Activated CD4-positive, alpha-beta T cell treated with anti-CD3 and anti-CD28 coated beads, Interleukin-2, amount 10 ng/mL, durations not matched to agents 7 days and 5 days (primary cell): Measurements from ENCODE around the gene SLC12A6. TPM values are rescaled to one million over a fixed set of nuclear protein-coding genes. Genes with fewer than 3 reads are reported as not detected.

Experiments used
- CTCF ChIA-PET: fragments of 350-600 bp; sonication (Branson Sonifier 250); formaldehyde crosslinking; loops from one replicate; lab custom pipeline; 2021; ENCODE audit warnings: antibody characterized with exemption; lab: Charles Lee
- POLR2A ChIA-PET: fragments of 350-600 bp; sonication (Branson Sonifier 250); formaldehyde crosslinking; loops from one replicate; lab custom pipeline; 2021; ENCODE audit warnings: antibody characterized with exemption; lab: Charles Lee
- DNase-seq: peaks from one replicate; pipeline ENCODE4 v3.0.0-alpha.2; 2020
- H3K27ac Mint-ChIP-seq: one replicate; pipeline ENCODE4 v1.8.0; 2021; ENCODE audit warnings: mild to moderate bottlenecking, moderate library complexity, mixed read lengths
- H3K27me3 Mint-ChIP-seq: one replicate; pipeline ENCODE4 v1.8.0; 2021; ENCODE audit warnings: mixed read lengths
- H3K36me3 Mint-ChIP-seq: one replicate; pipeline ENCODE4 v1.8.0; 2021; ENCODE audit warnings: low read depth, mixed read lengths
- H3K4me1 Mint-ChIP-seq: one replicate; pipeline ENCODE4 v1.8.0; 2021; ENCODE audit warnings: mixed read lengths
- H3K4me3 Mint-ChIP-seq: one replicate; pipeline ENCODE4 v1.8.0; 2021; ENCODE audit warnings: mild to moderate bottlenecking, moderate library complexity, mixed read lengths
- H3K9me3 Mint-ChIP-seq: one replicate; pipeline ENCODE4 v1.8.0; 2021; ENCODE audit warnings: mixed read lengths
- total RNA-seq, 2 experiments: library from RNA; stranded (reverse); gene quantifications; one replicate each; pipeline ENCODE4 v1.2.3, GENCODE V29; 2021

The SLC12A6 gene
- total RNA-seq, 2 experiments from 2014 or later: 32.7 to 36.7 TPM

DNA sequence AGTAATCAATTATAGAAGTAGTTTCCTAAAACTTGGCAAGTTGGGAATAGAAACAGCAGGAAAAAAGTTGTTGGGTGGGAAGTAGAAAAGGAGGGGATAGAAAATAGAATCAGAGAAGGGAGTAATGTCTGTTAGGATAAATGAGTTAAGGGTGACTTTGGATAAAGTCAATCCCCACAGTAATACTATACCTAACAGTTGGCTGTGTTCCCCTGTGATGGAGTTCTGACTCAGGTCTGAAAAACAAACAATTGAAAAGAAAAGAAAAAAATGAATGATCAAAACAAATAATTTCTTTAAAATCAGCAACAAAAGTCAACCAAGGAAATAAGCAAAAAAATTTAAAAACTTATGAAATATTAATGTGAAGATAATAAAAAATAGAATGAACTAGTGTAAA lies 62.4 kb downstream of the SLC12A6 start:
- H3K27ac Mint-ChIP-seq: no peak overlapping the region
- POLR2A ChIA-PET: no interaction called here

GRCh38 chr15:34271493-34271892 lies 66.1 kb downstream of the SLC12A6 start:
- Mint-ChIP-seq H3K4me1 (no peaks in the 10 kb centered on the region), H3K27ac (no peak overlapping the region), H3K36me3 (peaks cover 18% of the 10 kb centered on the region), H3K27me3 (no peaks in the 10 kb centered on the region), H3K9me3 (peaks cover 2% of the 10 kb centered on the region), H3K4me3 (no peak overlapping the region)
- ChIA-PET CTCF (no interaction called here), POLR2A (no interaction called here)
- no peak for DNase-seq

More for the DNA sequence above, 62.4 kb downstream of the SLC12A6 start:
- H3K4me1 Mint-ChIP-seq: no peaks in the 10 kb centered on the region
- no peak for DNase-seq
- CTCF ChIA-PET: interaction anchor here (1.3 kb wide), 1 partner anchor 9 kb away, joined by 3 read pairs; no protein-coding TSS in a partner anchor
- H3K27me3 Mint-ChIP-seq: no peaks in the 10 kb centered on the region
- no peak overlapping the region for H3K4me3 Mint-ChIP-seq
- H3K9me3 Mint-ChIP-seq: peaks cover 2% of the 10 kb centered on the region
- peaks cover 18% of the 10 kb centered on the region for H3K36me3 Mint-ChIP-seq

DNA sequence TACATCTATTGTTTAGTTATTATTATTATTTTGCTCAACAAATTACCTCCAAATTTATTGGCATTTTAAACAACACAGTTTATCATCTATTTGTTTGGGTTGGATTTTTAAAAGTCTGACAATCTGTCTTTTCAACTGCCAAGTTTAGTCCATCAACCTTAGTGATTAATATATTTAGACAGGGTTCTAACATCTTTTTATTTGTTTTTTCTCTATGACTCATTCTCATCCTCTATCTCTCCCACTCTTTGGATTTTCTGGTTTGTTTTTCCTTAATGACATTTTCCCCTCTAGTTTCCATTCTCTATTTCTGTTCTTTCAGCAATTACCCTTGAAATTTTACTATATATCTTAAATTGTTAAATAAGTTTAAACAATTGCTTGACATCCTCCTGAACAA lies 70.8 kb downstream of the SLC12A6 start:
- peaks cover 2% of the 10 kb centered on the region for H3K9me3 Mint-ChIP-seq
- H3K27ac Mint-ChIP-seq: no peak overlapping the region
- DNase-seq: no peak
- H3K4me1 Mint-ChIP-seq: no peaks in the 10 kb centered on the region
- CTCF ChIA-PET: no interaction called here
- H3K27me3 Mint-ChIP-seq: no peaks in the 10 kb centered on the region
- POLR2A ChIA-PET: no interaction called here
- no peak overlapping the region for H3K4me3 Mint-ChIP-seq
- H3K36me3 Mint-ChIP-seq: peaks cover 8% of the 10 kb centered on the region

- ChIA-PET CTCF (interaction anchor here (0.5 to 0.8 kb wide), 2 partner anchors 13 to 317 kb away, joined by 3 read pairs; no protein-coding TSS in a partner anchor), POLR2A (no interaction called here)
These were observed 73.5 kb downstream of the SLC12A6 start for GRCh38 chr15:34264076-34264475.

DNA sequence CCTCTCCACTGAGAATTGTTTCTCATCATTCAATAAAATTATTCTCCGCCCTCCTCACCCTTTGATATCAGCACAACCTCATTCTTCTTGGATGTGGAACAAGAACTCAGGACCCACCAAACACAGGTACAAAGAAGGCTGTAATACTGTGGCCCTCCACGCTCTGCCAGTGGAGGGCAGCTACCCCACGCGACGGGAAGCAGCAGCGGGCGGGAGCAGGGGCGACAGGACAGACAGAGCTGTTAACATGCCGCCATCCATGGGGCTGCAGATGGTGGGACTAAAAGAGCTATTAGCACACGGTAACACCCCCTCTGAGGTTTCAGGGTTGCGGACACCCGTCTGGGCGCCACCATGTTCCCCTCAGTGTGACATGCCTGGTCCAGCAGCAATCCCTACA lies 75.2 kb downstream of the SLC12A6 start:
- POLR2A ChIA-PET: no interaction called here
- Mint-ChIP-seq H3K4me3 (no peak overlapping the region), H3K4me1 (no peaks in the 10 kb centered on the region), H3K27ac (no peak overlapping the region), H3K36me3 (peaks cover 12% of the 10 kb centered on the region), H3K9me3 (no peaks in the 10 kb centered on the region), H3K27me3 (no peaks in the 10 kb centered on the region)
- DNase-seq: no peak
- CTCF ChIA-PET: interaction anchor here (1.1 to 1.5 kb wide), 2 partner anchors 21 to 53 kb away, joined by 3 to 4 read pairs; partner anchors contain the start of gene KATNBL1

More at GRCh38 chr15:34264076-34264475, 73.5 kb downstream of the SLC12A6 start:
- H3K36me3 Mint-ChIP-seq: no peaks in the 10 kb centered on the region
- no peak for DNase-seq
- no peaks in the 10 kb centered on the region for H3K4me1 Mint-ChIP-seq
- H3K27ac Mint-ChIP-seq: peak overlapping the region; percentile 28
- H3K27me3 Mint-ChIP-seq: no peaks in the 10 kb centered on the region
- H3K4me3 Mint-ChIP-seq: no peak overlapping the region
- no peaks in the 10 kb centered on the region for H3K9me3 Mint-ChIP-seq

DNA sequence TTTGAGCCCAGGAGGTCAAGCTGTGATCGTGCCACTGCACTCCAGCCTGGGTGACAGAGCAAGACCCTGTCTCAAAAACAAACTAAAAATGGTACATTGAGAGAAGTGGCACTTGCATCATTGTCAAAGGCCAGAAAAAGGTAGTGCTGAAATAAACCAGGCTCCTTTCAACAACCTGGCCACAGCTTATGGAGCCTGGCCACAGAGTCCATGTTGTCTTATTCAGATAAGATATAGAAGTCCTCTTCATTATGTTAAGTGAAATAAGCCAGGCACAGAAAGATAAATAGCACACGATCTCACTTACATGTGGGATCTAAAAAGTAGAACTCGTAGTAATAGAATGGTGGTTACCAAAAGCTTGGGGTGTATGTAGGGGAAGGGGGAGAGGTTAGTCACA lies 78.0 kb downstream of the SLC12A6 start:
- Mint-ChIP-seq H3K4me3 (no peak overlapping the region), H3K9me3 (no peaks in the 10 kb centered on the region), H3K4me1 (no peaks in the 10 kb centered on the region), H3K27ac (no peak overlapping the region), H3K27me3 (no peaks in the 10 kb centered on the region), H3K36me3 (peaks cover 17% of the 10 kb centered on the region)
- ChIA-PET POLR2A (no interaction called here), CTCF (interaction anchor here (1.3 kb wide), 1 partner anchor 8 kb away, joined by 3 read pairs; no protein-coding TSS in a partner anchor)
- no peak for DNase-seq

DNA sequence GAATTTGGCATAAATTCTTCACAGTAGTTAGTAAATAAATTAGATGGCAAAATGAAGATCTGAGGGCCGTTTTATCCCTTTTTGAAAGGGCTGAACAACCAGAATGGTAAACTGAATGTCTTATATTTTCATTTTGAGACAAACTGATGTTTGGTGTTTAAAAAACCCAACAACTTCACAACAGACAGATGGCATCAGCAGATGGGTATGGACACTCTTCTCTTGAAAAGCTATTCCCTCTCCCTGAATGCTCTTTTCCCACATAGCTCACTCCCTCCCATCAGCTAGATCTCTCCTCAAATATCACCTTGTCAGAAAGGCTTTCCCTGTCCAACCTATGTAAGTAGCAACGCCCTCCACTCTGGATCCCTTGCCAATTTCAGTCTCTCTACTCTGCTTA lies 79.4 kb downstream of the SLC12A6 start:
- Mint-ChIP-seq H3K9me3 (no peaks in the 10 kb centered on the region), H3K36me3 (peaks cover 27% of the 10 kb centered on the region), H3K27ac (no peak overlapping the region), H3K4me3 (no peak overlapping the region), H3K4me1 (no peaks in the 10 kb centered on the region), H3K27me3 (no peaks in the 10 kb centered on the region)
- CTCF ChIA-PET: interaction anchor here (1.2 kb wide), 1 partner anchor 8 kb away, joined by 4 read pairs; no protein-coding TSS in a partner anchor
- DNase-seq: no peak
- POLR2A ChIA-PET: interaction anchor here (0.5 kb wide), 1 partner anchor 27 kb away, joined by 3 read pairs; no protein-coding TSS in a partner anchor

DNA sequence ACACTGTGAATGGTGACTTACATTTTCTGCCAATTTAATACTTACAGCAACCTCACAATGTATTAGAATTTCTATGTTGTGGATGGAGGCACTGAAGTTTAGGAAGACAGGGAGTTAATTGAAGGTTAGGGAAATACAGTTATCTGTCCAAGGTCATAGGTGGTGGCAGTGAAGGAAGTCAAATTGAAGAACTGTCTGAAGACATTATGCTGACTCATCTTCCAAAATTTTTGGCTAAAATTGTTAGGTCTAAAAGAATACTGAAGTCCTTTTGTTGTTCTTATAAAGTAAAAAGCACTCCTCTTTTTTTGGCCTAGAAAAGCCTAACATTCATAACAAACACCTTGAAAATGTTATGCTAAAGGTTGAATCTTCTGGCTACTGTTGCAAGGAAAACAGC lies 85.0 kb downstream of the SLC12A6 start:
- CTCF ChIA-PET: no interaction called here
- Mint-ChIP-seq H3K27me3 (no peaks in the 10 kb centered on the region), H3K4me3 (no peak overlapping the region), H3K27ac (no peak overlapping the region), H3K9me3 (no peaks in the 10 kb centered on the region), H3K36me3 (peaks cover 43% of the 10 kb centered on the region), H3K4me1 (no peaks in the 10 kb centered on the region)
- no peak for DNase-seq
- POLR2A ChIA-PET: no interaction called here

- Mint-ChIP-seq H3K27me3 (no peaks in the 10 kb centered on the region), H3K4me3 (no peak overlapping the region), H3K9me3 (no peaks in the 10 kb centered on the region), H3K27ac (no peak overlapping the region), H3K36me3 (peaks cover 41% of the 10 kb centered on the region), H3K4me1 (no peaks in the 10 kb centered on the region)
- DNase-seq: no peak
- ChIA-PET CTCF (interaction anchor here (0.7 kb wide), 1 partner anchor 71 kb away, joined by 3 read pairs; no protein-coding TSS in a partner anchor), POLR2A (no interaction called here)
These were observed 89.4 kb downstream of the SLC12A6 start for GRCh38 chr15:34248190-34248589.

GRCh38 chr15:34246276-34246976 lies 91.2 kb downstream of the SLC12A6 start:
- no peak overlapping the region for H3K4me3 Mint-ChIP-seq
- ChIA-PET CTCF (interaction anchor here (0.8 to 1.1 kb wide), 2 partner anchors 112 to 121 kb away, joined by 3 to 4 read pairs; partner anchors contain the start of gene LPCAT4), POLR2A (no interaction called here)
- peaks cover 2% of the 10 kb centered on the region for H3K4me1 Mint-ChIP-seq
- peaks cover 32% of the 10 kb centered on the region for H3K36me3 Mint-ChIP-seq
- H3K27me3 Mint-ChIP-seq: no peaks in the 10 kb centered on the region
- H3K27ac Mint-ChIP-seq: no peak overlapping the region
- no peak for DNase-seq
- H3K9me3 Mint-ChIP-seq: no peaks in the 10 kb centered on the region

DNA sequence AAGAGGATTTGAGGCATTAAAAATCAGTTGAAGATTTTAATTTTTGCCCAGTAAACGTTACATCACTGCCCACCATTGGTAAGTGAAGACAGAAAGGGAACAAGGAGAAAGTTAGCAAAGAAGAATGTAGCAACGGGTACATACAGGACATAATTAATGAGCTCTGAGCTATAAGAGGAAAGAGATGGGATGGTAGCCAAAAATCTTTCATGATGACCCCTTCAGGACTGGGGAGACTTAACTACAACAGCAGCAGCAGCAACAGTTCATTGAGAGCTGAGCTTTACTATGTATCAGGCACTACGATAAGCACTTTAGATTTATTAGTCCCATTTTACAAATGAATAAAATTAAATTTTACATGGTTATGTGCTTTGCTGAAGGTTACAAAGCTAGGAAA lies 94.4 kb downstream of the SLC12A6 start:
- Mint-ChIP-seq H3K27ac (no peak overlapping the region), H3K4me1 (peaks cover 25% of the 10 kb centered on the region), H3K4me3 (no peak overlapping the region), H3K27me3 (no peaks in the 10 kb centered on the region), H3K36me3 (peaks cover 24% of the 10 kb centered on the region), H3K9me3 (no peaks in the 10 kb centered on the region)
- ChIA-PET POLR2A (no interaction called here), CTCF (interaction anchor here (0.9 kb wide), 1 partner anchor 87 kb away, joined by 3 read pairs; no protein-coding TSS in a partner anchor)
- DNase-seq: no peak

DNA sequence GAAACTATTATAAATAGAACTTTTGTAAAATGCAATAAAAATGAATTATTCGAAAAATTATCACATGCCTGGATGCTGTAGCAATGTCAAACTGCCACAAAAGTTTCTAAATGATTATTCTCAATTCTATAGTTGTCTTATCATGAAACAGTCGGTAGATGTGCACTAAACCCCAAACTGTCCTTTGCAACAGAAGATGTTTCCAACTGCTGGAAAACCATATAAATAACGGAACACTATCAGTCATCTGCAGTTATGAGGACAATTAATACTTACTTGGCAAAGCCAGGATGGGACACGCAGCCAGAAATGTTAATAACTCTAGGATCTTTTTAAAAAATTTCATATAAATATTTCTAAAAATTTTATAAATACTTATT lies 95.3 kb downstream of the SLC12A6 start:
- Mint-ChIP-seq H3K9me3 (no peaks in the 10 kb centered on the region), H3K27me3 (no peaks in the 10 kb centered on the region), H3K4me1 (peaks cover 25% of the 10 kb centered on the region), H3K4me3 (no peak overlapping the region), H3K36me3 (peaks cover 21% of the 10 kb centered on the region), H3K27ac (no peak overlapping the region)
- CTCF ChIA-PET: interaction anchor here (0.6 to 1.4 kb wide), 6 partner anchors 13 to 345 kb away, joined by 3 to 4 read pairs (median 3); partner anchors contain the start of gene EMC4
- DNase-seq: no peak
- POLR2A ChIA-PET: no interaction called here
